Prostate gland (tissue), 2 donors: ENCODE data around the gene C19orf12.

Source experiments
- POLR2AphosphoS5 ChIP-seq: sonication (generic); formaldehyde crosslinking; IDR thresholded peaks from one replicate; pipeline ENCODE4 v1.6.1; 2017; ENCODE audit warnings: antibody characterized with exemption
- TF ChIP-seq, protein P1 (sequence below), 4 experiments: fragments of 200-600 bp in 2 of 4; fragments of 450-650 bp in 2 of 4; sonication (generic) in 2 of 4; IDR thresholded peaks; 1 replicate in 3 of 4; 2 replicates in 1 of 4; pipeline ENCODE4 v1.5.1; 2016 to 2019; ENCODE audit warnings: antibody characterized with exemption in 4 of 4, mild to moderate bottlenecking in 2 of 4, moderate library complexity in 2 of 4

DNA sequence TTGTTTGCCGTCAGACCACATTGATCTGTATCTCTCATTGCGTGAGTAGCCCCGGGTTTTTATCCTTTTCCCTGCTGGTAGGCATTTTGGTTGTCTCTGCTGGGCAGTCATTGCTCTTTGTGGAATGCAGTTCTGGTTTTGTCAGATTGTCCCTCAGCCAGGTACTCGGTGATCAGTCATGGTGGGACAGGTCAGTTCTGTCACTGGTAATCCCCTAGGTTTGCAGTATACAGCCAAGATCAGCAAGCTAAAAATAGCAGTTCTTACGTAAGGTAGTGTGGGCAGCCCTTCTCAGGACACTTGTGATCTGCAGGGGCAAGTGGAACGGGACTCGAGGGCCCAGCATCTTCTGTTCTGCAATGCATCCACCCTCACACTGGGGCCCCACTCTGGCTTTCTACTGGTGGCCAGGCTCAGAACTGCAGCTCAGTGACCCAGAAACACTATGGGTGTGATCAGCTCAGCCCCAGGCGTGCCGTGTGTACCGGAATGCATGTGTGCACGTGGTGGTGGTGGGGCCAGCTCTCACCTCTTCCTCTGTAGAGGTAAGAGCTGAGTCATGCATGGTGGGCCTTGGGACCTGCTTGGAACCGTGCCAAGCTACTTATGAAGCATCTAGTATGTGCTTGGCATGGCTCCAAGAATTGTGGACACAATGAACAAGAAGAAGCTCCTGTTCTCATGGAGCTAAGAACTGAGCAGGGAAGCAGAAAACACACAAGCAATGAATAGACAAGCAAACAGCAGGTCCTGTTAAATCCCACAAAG, 43.5 kb downstream of the C19orf12 start:
- TF ChIP-seq, protein P1, sequence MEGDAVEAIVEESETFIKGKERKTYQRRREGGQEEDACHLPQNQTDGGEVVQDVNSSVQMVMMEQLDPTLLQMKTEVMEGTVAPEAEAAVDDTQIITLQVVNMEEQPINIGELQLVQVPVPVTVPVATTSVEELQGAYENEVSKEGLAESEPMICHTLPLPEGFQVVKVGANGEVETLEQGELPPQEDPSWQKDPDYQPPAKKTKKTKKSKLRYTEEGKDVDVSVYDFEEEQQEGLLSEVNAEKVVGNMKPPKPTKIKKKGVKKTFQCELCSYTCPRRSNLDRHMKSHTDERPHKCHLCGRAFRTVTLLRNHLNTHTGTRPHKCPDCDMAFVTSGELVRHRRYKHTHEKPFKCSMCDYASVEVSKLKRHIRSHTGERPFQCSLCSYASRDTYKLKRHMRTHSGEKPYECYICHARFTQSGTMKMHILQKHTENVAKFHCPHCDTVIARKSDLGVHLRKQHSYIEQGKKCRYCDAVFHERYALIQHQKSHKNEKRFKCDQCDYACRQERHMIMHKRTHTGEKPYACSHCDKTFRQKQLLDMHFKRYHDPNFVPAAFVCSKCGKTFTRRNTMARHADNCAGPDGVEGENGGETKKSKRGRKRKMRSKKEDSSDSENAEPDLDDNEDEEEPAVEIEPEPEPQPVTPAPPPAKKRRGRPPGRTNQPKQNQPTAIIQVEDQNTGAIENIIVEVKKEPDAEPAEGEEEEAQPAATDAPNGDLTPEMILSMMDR (IDR thresholded peaks at IDR 0.05), result peak in 1 of 4 experiments; percentile 7
- TF ChIP-seq POLR2AphosphoS5, result peak; percentile 69
